ENCODE measurements around the gene PLK3. TPM values are rescaled to one million over a fixed set of nuclear protein-coding genes. Genes with fewer than 3 reads are reported as not detected.

Gene PLK3
- total and polyA plus RNA-seq, 9 of the 15 experiments (the other 6 are each of a cell fraction or from before 2014, with no cell fraction given), result 0.52 to 22.7 (median 11.0) TPM

- TF ChIP-seq TGIF2 (CRISPR knock-in tag; IDR thresholded peaks at IDR 0.05) (no peak), MTF1 (CRISPR knock-in tag; IDR thresholded peaks at IDR 0.05; ENCODE audit: borderline replicate concordance) (no peak), ZNF143 (CRISPR knock-in tag; IDR thresholded peaks at IDR 0.05) (peak; percentile 98), ID3 (CRISPR knock-in tag; IDR thresholded peaks at IDR 0.05) (no peak; the same call in 1 of the 2 replicates), ID3 (tag; IDR thresholded peaks at IDR 0.05) (peak; percentile 77), SRSF1 (IDR thresholded peaks at IDR 0.05; ENCODE audit: low read depth, low read length) (no peak), NCOA1 (IDR thresholded peaks at IDR 0.05; ENCODE audit: low read depth) (peak; percentile 65; the same call in 1 of the 2 replicates), KLF16 (IDR thresholded peaks at IDR 0.05) (peak; percentile 56), TOE1 (IDR thresholded peaks at IDR 0.05; ENCODE audit: borderline replicate concordance) (peak; percentile 88), TOE1 (CRISPR knock-in tag; IDR thresholded peaks at IDR 0.05; ENCODE audit: borderline replicate concordance, low read depth) (no peak), TCF3 (CRISPR knock-in tag; IDR thresholded peaks at IDR 0.05) (peak; percentile 50; the same call in 1 of the 2 replicates), HCFC1 (IDR thresholded peaks at IDR 0.05; ENCODE audit: low read depth, low read length) (no peak; the same call in 1 of the 2 replicates), SPI1 (IDR thresholded peaks at IDR 0.05; ENCODE audit: borderline replicate concordance, low read depth, low read length) (peak; percentile 87), HDAC1 (IDR thresholded peaks at IDR 0.05) (peak in 1 of 2 experiments; percentile 82; a peak in 3 of 4 replicates), TRIM25 (IDR thresholded peaks at IDR 0.05; ENCODE audit: borderline replicate concordance) (no peak), FOSL1 (tag; conservative IDR thresholded peaks at IDR 0.05) (peak; percentile 83), NEUROD1 (IDR thresholded peaks at IDR 0.05; ENCODE audit: borderline replicate concordance, low read depth, low read length, partially characterized antibody) (peak; percentile 74), TEAD1 (CRISPR knock-in tag; IDR thresholded peaks at IDR 0.05) (peak; percentile 28 to 32; a peak in 1 of 4 replicates), SIN3A (IDR thresholded peaks at IDR 0.05; ENCODE audit: borderline replicate concordance in 2 of 2, control insufficient read depth in 1 of 2, low read depth in 2 of 2, low read length in 2 of 2) (peak; percentile 94 to 97), CSDE1 (IDR thresholded peaks at IDR 0.05) (peak in 1 of 2 experiments; percentile 99; a peak in 2 of 4 replicates), PCBP1 (IDR thresholded peaks at IDR 0.05; ENCODE audit: low read depth, low read length, poor library complexity, severe bottlenecking) (no peak), ARID1B (IDR thresholded peaks at IDR 0.05) (peak; percentile 49)
Observed at GRCh38 chr1:44819608-44820327, 19.6 kb downstream of the PLK3 start (continued).
